Activated CD4-positive, alpha-beta T cell treated with anti-CD3 and anti-CD28 coated beads for 36 hours (primary cell): Measurements from ENCODE around the gene FTO. TPM values are rescaled to one million over a fixed set of nuclear protein-coding genes. Genes with fewer than 3 reads are reported as not detected.

Source experiments
- ATAC-seq: fragments of 200-7000 bp; cut with Tn5 transposase; one replicate; pipeline ENCODE4 v1.10.0; 2021; ENCODE audit warnings: mild to moderate bottlenecking, moderate library complexity
- CTCF ChIA-PET: fragments of 350-600 bp; sonication (Branson Sonifier 250); formaldehyde crosslinking; loops from one replicate; lab custom pipeline; 2021; ENCODE audit warnings: antibody characterized with exemption; lab: Charles Lee
- POLR2A ChIA-PET: fragments of 350-600 bp; sonication (Branson Sonifier 250); formaldehyde crosslinking; loops from one replicate; lab custom pipeline; 2021; ENCODE audit warnings: antibody characterized with exemption, inconsistent platforms; lab: Charles Lee
- DNase-seq: peaks from one replicate; pipeline ENCODE4 v3.0.0-alpha.2; 2020
- H3K27ac Mint-ChIP-seq: one replicate; pipeline ENCODE4 v1.8.0; 2021; ENCODE audit warnings: mixed read lengths
- H3K27me3 Mint-ChIP-seq: one replicate; pipeline ENCODE4 v1.8.0; 2021; ENCODE audit warnings: mixed read lengths
- H3K36me3 Mint-ChIP-seq: one replicate; pipeline ENCODE4 v1.8.0; 2021; ENCODE audit warnings: low read depth, mixed read lengths
- H3K4me1 Mint-ChIP-seq: one replicate; pipeline ENCODE4 v1.8.0; 2021; ENCODE audit warnings: mixed read lengths
- H3K4me3 Mint-ChIP-seq: one replicate; pipeline ENCODE4 v1.8.0; 2021; ENCODE audit warnings: mild to moderate bottlenecking, moderate library complexity, mixed read lengths
- H3K9me3 Mint-ChIP-seq: one replicate; pipeline ENCODE4 v1.8.0; 2021; ENCODE audit warnings: low read depth, mixed read lengths
- intact Hi-C, 2 experiments: fragments of 100-400 bp; cut with DNase I in 1 of 2; cut with micrococcal nuclease in 1 of 2; formaldehyde crosslinking; loops; one replicate each; pipeline versions ENCODE4 v1.14.2 to v1.15.1; 2022 to 2024; cut with DNase I, micrococcal nuclease
- total RNA-seq, 2 experiments: library from RNA; stranded (reverse); gene quantifications; one replicate each; pipeline ENCODE4 v1.2.3, GENCODE V29; 2021

Gene FTO
- total RNA-seq, 2 experiments from 2014 or later: 50.9 to 57.6 TPM

- no peak overlapping the region for H3K4me3 Mint-ChIP-seq
- intact Hi-C loops: loop anchor here (10.0 kb wide), 3 partner anchors 254 to 654 kb away; partner anchors contain the start of genes CHD9 (in 1 of the 2) and CHD9NB (in 1 of the 2)
- ChIA-PET POLR2A (no interaction called here), CTCF (no interaction called here)
- H3K9me3 Mint-ChIP-seq: peaks cover 1% of the 10 kb centered on the region
- DNase-seq (no peak), ATAC-seq (no peak)
- peaks cover 39% of the 10 kb centered on the region for H3K4me1 Mint-ChIP-seq
- H3K36me3 Mint-ChIP-seq: peaks cover 13% of the 10 kb centered on the region
- no peaks in the 10 kb centered on the region for H3K27me3 Mint-ChIP-seq
- H3K27ac Mint-ChIP-seq: no peak overlapping the region
Observed at GRCh38 chr16:53708490-53708889, 4.5 kb downstream of the FTO start.

DNA sequence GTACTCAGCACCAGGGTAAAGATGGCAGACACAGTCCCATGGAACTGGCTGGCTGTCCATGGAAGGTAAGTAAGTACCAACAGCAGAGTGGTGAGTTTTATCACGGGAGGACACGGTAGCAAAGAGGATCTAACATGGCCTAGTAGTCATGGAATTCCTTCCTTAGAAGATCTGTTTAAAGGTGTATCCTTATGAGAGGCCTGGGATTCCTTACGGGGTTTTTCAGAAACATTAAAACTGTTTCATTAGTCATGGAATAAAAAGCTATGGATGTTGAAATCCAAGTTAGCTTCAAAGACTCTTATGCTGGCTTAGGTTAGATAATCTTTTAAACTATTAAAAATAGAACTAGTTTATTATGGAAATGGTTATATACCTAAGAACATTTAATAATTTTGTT lies 7.4 kb downstream of the FTO start:
- intact Hi-C loops: no loop called here
- Mint-ChIP-seq H3K27me3 (no peaks in the 10 kb centered on the region), H3K27ac (peak overlapping the region; percentile 14), H3K36me3 (peaks cover 13% of the 10 kb centered on the region), H3K4me1 (peaks cover 37% of the 10 kb centered on the region), H3K4me3 (no peak overlapping the region), H3K9me3 (peaks cover 1% of the 10 kb centered on the region)
- ATAC-seq: no peak
- POLR2A ChIA-PET: no interaction called here
- DNase-seq: no peak
- CTCF ChIA-PET: interaction anchor here (0.6 to 1.7 kb wide), 2 partner anchors 8 to 567 kb away, joined by 3 read pairs; partner anchors contain the start of gene RPGRIP1L

DNA sequence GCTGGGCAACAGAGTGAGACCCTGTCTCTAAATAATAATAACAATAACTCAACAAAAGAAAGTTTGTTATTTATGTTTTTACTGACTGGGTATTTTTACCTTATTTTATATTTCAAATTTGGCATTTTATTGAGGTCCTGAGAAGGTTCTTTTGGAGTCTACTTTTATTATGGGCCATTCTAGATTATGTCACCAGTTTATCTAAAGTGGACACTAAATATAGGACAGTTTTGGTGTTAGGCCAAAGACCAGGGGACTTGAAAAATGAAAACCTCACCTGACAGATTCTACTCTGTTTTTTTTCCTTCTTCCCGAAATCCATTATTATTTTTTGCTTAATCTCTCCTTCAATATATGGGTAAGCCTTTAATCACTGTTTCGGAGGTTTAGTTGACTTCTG lies 8.1 kb downstream of the FTO start:
- Mint-ChIP-seq H3K27ac (no peak overlapping the region), H3K27me3 (no peaks in the 10 kb centered on the region), H3K4me3 (no peak overlapping the region), H3K4me1 (peaks cover 34% of the 10 kb centered on the region), H3K9me3 (peaks cover 1% of the 10 kb centered on the region), H3K36me3 (peaks cover 11% of the 10 kb centered on the region)
- intact Hi-C loops: no loop called here
- DNase-seq (no peak), ATAC-seq (no peak)
- CTCF ChIA-PET: interaction anchor here (0.6 to 1.7 kb wide), 2 partner anchors 9 to 567 kb away, joined by 3 read pairs; partner anchors contain the start of gene RPGRIP1L
- POLR2A ChIA-PET: no interaction called here

DNA sequence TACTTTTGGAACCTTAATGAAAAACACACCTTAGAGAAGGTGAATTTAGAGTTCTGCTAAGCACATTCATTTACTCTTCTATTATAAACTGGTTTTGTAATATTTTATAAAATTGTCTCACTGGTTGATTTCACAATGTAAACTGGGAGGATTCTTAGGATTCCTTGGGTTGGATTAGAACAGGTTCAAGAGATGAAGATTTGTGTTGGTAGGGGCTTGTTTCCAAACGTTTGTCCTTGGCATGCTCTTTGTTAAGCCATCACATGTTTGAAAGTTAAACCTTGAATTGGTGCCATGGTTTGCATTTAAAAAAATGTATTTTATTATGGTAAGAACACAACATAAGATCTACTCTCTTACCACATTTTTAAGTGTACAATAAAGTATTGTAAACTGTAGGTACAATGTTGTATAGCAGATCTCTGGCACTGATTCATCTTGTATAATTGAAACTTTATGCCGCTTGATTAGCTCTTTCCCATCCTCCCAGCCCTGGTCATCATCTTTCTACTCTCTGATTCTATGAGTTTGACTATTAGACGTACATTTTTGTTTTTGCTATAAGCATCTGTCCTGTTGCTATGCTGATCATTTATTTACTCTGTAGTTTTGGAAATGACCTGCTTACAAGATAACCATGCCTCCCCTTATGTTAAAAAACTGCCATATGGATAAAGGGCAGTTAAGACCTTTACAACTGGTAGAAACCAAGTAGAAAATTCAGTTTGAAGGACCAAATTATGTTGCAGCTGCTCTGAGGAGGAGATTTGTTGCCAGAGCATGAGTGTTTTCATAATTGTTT lies 9.6 kb downstream of the FTO start:
- DNase-seq (no peak), ATAC-seq (no peak)
- intact Hi-C loops: no loop called here
- Mint-ChIP-seq H3K4me1 (peaks cover 23% of the 10 kb centered on the region), H3K27ac (no peak overlapping the region), H3K36me3 (peaks cover 6% of the 10 kb centered on the region), H3K9me3 (peaks cover 1% of the 10 kb centered on the region), H3K27me3 (no peaks in the 10 kb centered on the region), H3K4me3 (no peak overlapping the region)
- CTCF ChIA-PET: no interaction called here
- POLR2A ChIA-PET: no interaction called here

DNA sequence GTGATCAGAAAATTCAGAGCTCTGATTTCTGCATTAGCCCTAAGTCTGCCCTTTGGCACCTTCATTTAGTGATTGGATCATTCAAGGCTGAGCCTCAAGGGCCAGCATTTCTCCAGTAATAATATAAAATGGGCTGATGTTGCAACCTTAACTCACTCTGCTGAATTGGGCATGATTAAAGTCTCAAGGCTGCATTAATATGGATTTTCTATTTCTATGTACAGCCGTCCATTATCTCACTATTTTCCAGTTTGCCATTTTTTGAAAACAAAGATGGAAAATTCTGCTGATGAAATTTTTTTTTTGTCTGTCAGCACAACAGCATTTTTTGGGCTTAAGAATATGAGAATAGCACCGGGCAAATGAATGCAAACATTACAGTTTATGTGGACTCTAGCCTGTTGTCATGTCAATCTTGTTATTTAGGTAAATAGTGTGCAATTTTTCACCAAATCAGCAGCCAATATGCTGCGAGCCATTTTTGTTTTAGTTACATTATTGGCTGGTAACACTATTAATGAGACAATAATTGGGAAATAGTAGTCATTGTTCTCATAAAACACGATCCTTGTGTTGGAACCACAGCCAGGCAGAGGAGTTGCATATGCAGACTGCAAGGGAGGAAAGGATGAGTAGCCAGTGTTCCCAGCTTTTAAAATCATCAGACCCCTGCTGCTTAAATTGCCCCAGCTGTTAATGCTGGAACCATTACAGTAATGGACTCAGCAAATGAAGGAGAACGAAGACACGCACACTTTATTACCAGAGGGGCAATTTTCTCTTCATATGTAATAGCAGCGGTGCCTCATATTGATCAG lies 10.5 kb downstream of the FTO start:
- DNase-seq (no peak), ATAC-seq (no peak)
- Mint-ChIP-seq H3K27me3 (no peaks in the 10 kb centered on the region), H3K9me3 (no peaks in the 10 kb centered on the region), H3K4me1 (peaks cover 26% of the 10 kb centered on the region), H3K36me3 (peaks cover 5% of the 10 kb centered on the region), H3K4me3 (no peak overlapping the region), H3K27ac (no peak overlapping the region)
- intact Hi-C loops: no loop called here
- ChIA-PET CTCF (interaction anchor here (0.7 kb wide), 1 partner anchor 23 kb away, joined by 3 read pairs; no protein-coding TSS in a partner anchor), POLR2A (no interaction called here)

- peaks cover 26% of the 10 kb centered on the region for H3K4me1 Mint-ChIP-seq
- peaks cover 5% of the 10 kb centered on the region for H3K36me3 Mint-ChIP-seq
- DNase-seq: no peak
- no peaks in the 10 kb centered on the region for H3K9me3 Mint-ChIP-seq
- H3K27ac Mint-ChIP-seq: no peak overlapping the region
- no peak overlapping the region for H3K4me3 Mint-ChIP-seq
- no peak for ATAC-seq
- POLR2A ChIA-PET: no interaction called here
- H3K27me3 Mint-ChIP-seq: no peaks in the 10 kb centered on the region
- intact Hi-C loops: no loop called here
- CTCF ChIA-PET: interaction anchor here (0.7 to 1.5 kb wide), 2 partner anchors 11 to 22 kb away, joined by 3 read pairs; partner anchors contain the start of genes FTO and RPGRIP1L
Observed at GRCh38 chr16:53715023-53715384, 11.0 kb downstream of the FTO start.

DNA sequence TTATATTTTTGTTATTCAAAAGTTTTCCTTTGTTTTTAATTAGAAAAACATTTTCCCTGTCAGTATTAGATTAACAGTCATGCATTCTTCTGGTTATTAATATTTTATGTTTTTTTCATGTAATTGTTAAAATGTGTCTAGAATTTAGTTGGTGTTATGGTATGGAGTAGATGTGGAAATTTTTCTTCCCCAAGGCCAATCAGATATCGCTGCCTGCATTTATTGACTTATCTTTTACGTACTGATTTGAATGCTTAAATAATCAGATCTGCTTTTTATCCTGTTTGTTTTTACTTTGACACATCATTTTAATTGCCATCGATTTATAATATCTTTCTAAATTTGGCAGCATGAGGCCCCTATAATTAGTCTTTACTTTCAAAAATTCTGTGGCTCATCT lies 13.6 kb downstream of the FTO start:
- ChIA-PET POLR2A (no interaction called here), CTCF (no interaction called here)
- Mint-ChIP-seq H3K27me3 (no peaks in the 10 kb centered on the region), H3K36me3 (peaks cover 7% of the 10 kb centered on the region), H3K4me1 (peaks cover 24% of the 10 kb centered on the region), H3K4me3 (no peak overlapping the region), H3K9me3 (no peaks in the 10 kb centered on the region), H3K27ac (no peak overlapping the region)
- ATAC-seq: no peak
- intact Hi-C loops: no loop called here
- no peak for DNase-seq

DNA sequence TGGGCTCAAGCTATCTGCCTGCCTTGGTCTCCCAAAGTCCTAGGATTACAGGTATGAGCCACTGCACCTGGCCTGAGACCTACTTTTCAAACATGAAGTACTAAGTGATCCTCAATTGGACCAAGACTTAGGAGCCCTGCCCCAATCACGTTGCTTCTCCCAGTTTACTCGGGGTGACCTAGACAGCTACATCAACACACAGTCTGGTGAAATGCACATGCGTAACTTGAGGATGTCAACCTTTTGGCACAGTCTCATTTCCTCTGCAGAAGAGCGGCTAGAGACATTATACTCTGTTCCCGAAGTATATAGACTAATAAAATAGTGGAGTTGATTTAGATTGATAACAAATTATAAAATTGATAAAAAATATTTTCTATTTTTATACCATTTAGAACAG lies 17.1 kb downstream of the FTO start:
- Mint-ChIP-seq H3K27ac (no peak overlapping the region), H3K36me3 (peaks cover 5% of the 10 kb centered on the region), H3K27me3 (no peaks in the 10 kb centered on the region), H3K4me3 (no peak overlapping the region), H3K4me1 (peaks cover 12% of the 10 kb centered on the region), H3K9me3 (no peaks in the 10 kb centered on the region)
- ChIA-PET CTCF (no interaction called here), POLR2A (no interaction called here)
- intact Hi-C loops: no loop called here
- no peak for ATAC-seq
- DNase-seq: no peak

DNA sequence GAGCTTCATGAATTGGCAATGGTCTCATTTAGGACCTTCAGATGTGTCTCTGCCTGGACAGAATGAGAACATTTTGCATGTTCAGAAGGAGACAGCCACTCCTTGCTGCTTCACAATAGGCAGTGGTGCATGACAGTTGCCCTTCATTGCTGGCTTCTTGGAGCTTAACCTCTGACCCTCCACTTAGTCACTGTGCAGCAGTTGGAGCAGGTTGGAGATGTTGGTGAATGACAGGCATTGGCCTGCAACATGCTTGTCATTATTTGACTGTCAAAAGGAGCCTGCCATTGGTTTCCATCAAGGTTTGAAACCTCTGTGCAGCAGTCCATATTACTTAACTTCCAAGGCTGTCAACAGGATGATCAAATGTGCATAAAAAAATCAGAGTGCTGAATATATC lies 22.7 kb downstream of the FTO start:
- CTCF ChIA-PET: no interaction called here

GRCh38 chr16:53730693-53731092 lies 26.7 kb downstream of the FTO start:
- Mint-ChIP-seq H3K9me3 (no peaks in the 10 kb centered on the region), H3K4me3 (no peak overlapping the region), H3K36me3 (peaks cover 9% of the 10 kb centered on the region), H3K27ac (no peak overlapping the region), H3K27me3 (no peaks in the 10 kb centered on the region), H3K4me1 (peaks cover 15% of the 10 kb centered on the region)
- DNase-seq: no peak
- intact Hi-C loops: no loop called here
- ChIA-PET POLR2A (no interaction called here), CTCF (interaction anchor here (0.8 kb wide), 1 partner anchor 13 kb away, joined by 3 read pairs; no protein-coding TSS in a partner anchor)
- ATAC-seq: no peak

More for the DNA sequence above, 22.7 kb downstream of the FTO start:
- ATAC-seq (peak; percentile 49), DNase-seq (no peak)
- no peaks in the 10 kb centered on the region for H3K27me3 Mint-ChIP-seq
- H3K4me1 Mint-ChIP-seq: peaks cover 12% of the 10 kb centered on the region
- H3K36me3 Mint-ChIP-seq: peaks cover 9% of the 10 kb centered on the region
- H3K4me3 Mint-ChIP-seq: no peak overlapping the region
- POLR2A ChIA-PET: interaction anchor here (0.6 kb wide), 1 partner anchor 531 kb away, joined by 4 read pairs; no protein-coding TSS in a partner anchor
- intact Hi-C loops: no loop called here
- no peaks in the 10 kb centered on the region for H3K9me3 Mint-ChIP-seq
- H3K27ac Mint-ChIP-seq: no peak overlapping the region

DNA sequence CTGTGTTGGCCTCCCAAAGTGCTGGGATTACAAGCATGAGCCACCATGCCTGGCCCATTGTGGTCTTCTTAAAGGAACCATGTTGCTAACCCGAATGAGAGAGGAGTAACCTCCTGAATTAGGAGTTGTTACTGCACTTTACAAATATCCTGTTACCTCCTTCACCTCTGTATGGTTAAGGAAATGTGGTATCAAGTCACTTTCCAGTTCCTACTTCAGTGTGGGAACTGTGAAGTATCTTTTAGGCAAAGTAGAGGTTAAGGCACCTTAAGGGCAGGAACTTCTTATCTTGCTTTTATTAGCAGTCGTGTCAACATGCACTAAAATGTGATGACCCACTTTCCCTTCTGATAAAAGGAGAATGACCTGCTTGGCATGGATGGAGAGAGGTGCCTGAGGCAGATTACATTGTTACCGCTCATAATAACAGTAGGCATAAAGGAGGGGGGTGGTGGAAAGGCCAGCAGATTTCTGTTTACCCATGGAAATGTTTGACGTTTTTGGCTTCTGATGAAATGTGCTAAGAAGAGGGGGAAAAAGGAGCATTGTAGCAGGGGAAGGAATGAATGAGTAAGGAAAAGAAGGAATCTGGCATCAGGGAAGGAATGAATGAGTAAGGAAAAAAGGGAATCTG lies 28.5 kb downstream of the FTO start:
- H3K36me3 Mint-ChIP-seq: peaks cover 5% of the 10 kb centered on the region
- CTCF ChIA-PET: no interaction called here
- H3K27me3 Mint-ChIP-seq: no peaks in the 10 kb centered on the region
- H3K4me1 Mint-ChIP-seq: peaks cover 18% of the 10 kb centered on the region
- no peaks in the 10 kb centered on the region for H3K9me3 Mint-ChIP-seq
- POLR2A ChIA-PET: no interaction called here
- ATAC-seq: no peak
- intact Hi-C loops: no loop called here
- no peak for DNase-seq
- H3K4me3 Mint-ChIP-seq: no peak overlapping the region
- H3K27ac Mint-ChIP-seq: no peak overlapping the region
